ENCODE measurements around the gene ATXN3L.

DNA sequence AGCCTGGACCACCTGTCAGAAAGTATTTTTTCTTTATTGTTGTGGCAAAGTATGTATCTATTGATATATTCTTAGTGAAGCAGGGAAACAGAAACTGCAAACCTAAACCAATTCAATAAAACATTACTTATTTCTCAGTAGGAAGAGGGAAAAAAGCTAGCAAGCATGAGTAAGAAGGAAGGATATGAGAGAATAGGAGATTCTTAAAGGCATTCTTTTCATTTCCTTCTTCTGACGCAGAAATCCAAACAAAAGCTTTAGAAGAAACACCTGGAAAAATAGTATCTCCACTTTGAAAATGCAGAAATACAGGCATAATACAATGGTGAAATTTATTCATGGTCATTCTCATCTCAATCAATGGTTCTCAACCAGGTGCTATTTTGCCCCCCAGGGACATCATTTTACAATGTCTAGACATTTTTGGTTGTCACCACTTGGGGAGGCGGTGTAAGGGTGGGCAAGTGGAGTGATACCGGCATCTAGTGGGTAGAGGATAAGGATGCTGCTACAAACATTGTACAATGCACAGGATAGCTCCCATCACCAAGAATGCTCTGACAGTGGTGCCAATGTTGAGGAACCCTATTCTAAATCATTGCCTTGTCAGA lies 21.7 kb upstream of the ATXN3L start:
- TF ChIP-seq, protein P1, sequence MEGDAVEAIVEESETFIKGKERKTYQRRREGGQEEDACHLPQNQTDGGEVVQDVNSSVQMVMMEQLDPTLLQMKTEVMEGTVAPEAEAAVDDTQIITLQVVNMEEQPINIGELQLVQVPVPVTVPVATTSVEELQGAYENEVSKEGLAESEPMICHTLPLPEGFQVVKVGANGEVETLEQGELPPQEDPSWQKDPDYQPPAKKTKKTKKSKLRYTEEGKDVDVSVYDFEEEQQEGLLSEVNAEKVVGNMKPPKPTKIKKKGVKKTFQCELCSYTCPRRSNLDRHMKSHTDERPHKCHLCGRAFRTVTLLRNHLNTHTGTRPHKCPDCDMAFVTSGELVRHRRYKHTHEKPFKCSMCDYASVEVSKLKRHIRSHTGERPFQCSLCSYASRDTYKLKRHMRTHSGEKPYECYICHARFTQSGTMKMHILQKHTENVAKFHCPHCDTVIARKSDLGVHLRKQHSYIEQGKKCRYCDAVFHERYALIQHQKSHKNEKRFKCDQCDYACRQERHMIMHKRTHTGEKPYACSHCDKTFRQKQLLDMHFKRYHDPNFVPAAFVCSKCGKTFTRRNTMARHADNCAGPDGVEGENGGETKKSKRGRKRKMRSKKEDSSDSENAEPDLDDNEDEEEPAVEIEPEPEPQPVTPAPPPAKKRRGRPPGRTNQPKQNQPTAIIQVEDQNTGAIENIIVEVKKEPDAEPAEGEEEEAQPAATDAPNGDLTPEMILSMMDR (conservative IDR thresholded peaks at IDR 0.05; ENCODE audit: low read length) = peak; percentile 31; the same call in 1 of the 2 replicates
- TF ChIP-seq EZH2phosphoT487 (IDR thresholded peaks at IDR 0.05; ENCODE audit: borderline replicate concordance) = no peak
